Neural cell (in vitro differentiated cells): ENCODE measurements around the gene SIPA1L2.

Experiments
- CTCF ChIP-seq: fragments of 450-650 bp; IDR thresholded peaks from 2 replicates; pipeline ENCODE4 v1.5.1; 2014; ENCODE audit warnings: antibody characterized with exemption, mild to moderate bottlenecking, moderate library complexity; ENCODE audit not compliant: poor library complexity, severe bottlenecking
- REST ChIP-seq: IDR thresholded peaks from 2 replicates; pipeline ENCODE4 v1.6.1; 2012; ENCODE audit warnings: borderline replicate concordance
- TAF1 ChIP-seq: IDR thresholded peaks from 2 replicates; pipeline ENCODE4 v1.6.1; 2012; ENCODE audit warnings: low read depth

- no peak for TF ChIP-seq CTCF
- no peak for TF ChIP-seq TAF1
- no peak for TF ChIP-seq REST
These were observed 30.5 kb downstream of the SIPA1L2 start for GRCh38 chr1:232599178-232600041.
